MM.1S (cell line): ENCODE data around the gene OR7C1.
"Not testable (repeated sequence)": the region's sequence is repeated elsewhere in the genome, so short reads cannot be mapped to it uniquely, and the experiment has no call there.

Experiments used
- DNase-seq: peaks from one replicate; pipeline ENCODE4 v3.0.0-alpha.2; 2015
- H2AFZ ChIP-seq: fragments of 300-600 bp; sonication (generic); 2 replicates; pipeline ENCODE4 v1.6.0; 2016; ENCODE audit warnings: antibody characterized with exemption, low read length
- H3F3A ChIP-seq: fragments of 300-600 bp; sonication (generic); 2 replicates; pipeline ENCODE4 v1.6.1; 2016; ENCODE audit warnings: mild to moderate bottlenecking, antibody characterized with exemption, low read length, moderate library complexity, mixed read lengths; ENCODE audit not compliant: insufficient read depth
- H3K27ac ChIP-seq: fragments of 300-600 bp; sonication (generic); 2 replicates; pipeline ENCODE4 v1.5.1; 2016; ENCODE audit warnings: mild to moderate bottlenecking, low read length
- H3K27me3 ChIP-seq: fragments of 300-600 bp; sonication (generic); replicated peaks from 2 replicates; pipeline ENCODE4 v1.6.0; 2016; ENCODE audit warnings: low read length; ENCODE audit not compliant: insufficient read depth
- H3K36me3 ChIP-seq: fragments of 300-600 bp; sonication (generic); replicated peaks from 2 replicates; pipeline ENCODE4 v1.6.1; 2016; ENCODE audit warnings: mild to moderate bottlenecking, low read length, mixed read lengths; ENCODE audit not compliant: insufficient read depth
- H3K4me1 ChIP-seq: fragments of 300-600 bp; sonication (generic); 2 replicates; pipeline ENCODE4 v1.6.1; 2016; ENCODE audit warnings: low read length, mixed read lengths
- H3K4me2 ChIP-seq: fragments of 300-600 bp; sonication (generic); 2 replicates; pipeline ENCODE4 v1.6.0; 2016; ENCODE audit warnings: low read depth, low read length
- H3K4me3 ChIP-seq: fragments of 300-600 bp; sonication (generic); 2 replicates; pipeline ENCODE4 v1.5.1; 2016; ENCODE audit warnings: low read length, mixed read lengths
- H3K79me2 ChIP-seq: fragments of 300-600 bp; sonication (generic); 2 replicates; pipeline ENCODE4 v1.6.1; 2016; ENCODE audit warnings: mixed run types, low read length, mixed read lengths
- H3K9ac ChIP-seq: fragments of 300-600 bp; sonication (generic); 2 replicates; pipeline ENCODE4 v1.6.1; 2016; ENCODE audit warnings: low read length, mixed read lengths
- H3K9me2 ChIP-seq: fragments of 300-600 bp; sonication (generic); replicated peaks from 2 replicates; pipeline ENCODE4 v1.6.1; 2016; ENCODE audit warnings: mild to moderate bottlenecking, low read length, mixed read lengths; ENCODE audit not compliant: insufficient read depth
- H3K9me3 ChIP-seq: fragments of 300-600 bp; sonication (generic); replicated peaks from 2 replicates; pipeline ENCODE4 v1.6.1; 2016; ENCODE audit warnings: mild to moderate bottlenecking, low read length, mixed read lengths; ENCODE audit not compliant: insufficient read depth
- H4K20me1 ChIP-seq: fragments of 300-600 bp; sonication (generic); 2 replicates; pipeline ENCODE4 v1.6.1; 2016; ENCODE audit warnings: mild to moderate bottlenecking, low read length, moderate library complexity, mixed read lengths; ENCODE audit not compliant: insufficient read depth
- EZH2 ChIP-seq: fragments of 300-600 bp; sonication (generic); optimal IDR thresholded peaks from 2 replicates; pipeline ENCODE3; 2017; ENCODE audit warnings: low read depth, mild to moderate bottlenecking, antibody characterized with exemption, low read length, mixed read lengths
- EZH2phosphoT487 ChIP-seq: fragments of 300-600 bp; sonication (generic); IDR thresholded peaks from 2 replicates; pipeline ENCODE4 v1.6.1; 2018; ENCODE audit warnings: antibody characterized with exemption, low read length
- TF ChIP-seq, protein P1 (sequence below): fragments of 300-600 bp; sonication (generic); IDR thresholded peaks from 2 replicates; pipeline ENCODE4 v1.5.1; 2016; ENCODE audit warnings: antibody characterized with exemption, low read length, mixed read lengths

The OR7C1 gene

DNA sequence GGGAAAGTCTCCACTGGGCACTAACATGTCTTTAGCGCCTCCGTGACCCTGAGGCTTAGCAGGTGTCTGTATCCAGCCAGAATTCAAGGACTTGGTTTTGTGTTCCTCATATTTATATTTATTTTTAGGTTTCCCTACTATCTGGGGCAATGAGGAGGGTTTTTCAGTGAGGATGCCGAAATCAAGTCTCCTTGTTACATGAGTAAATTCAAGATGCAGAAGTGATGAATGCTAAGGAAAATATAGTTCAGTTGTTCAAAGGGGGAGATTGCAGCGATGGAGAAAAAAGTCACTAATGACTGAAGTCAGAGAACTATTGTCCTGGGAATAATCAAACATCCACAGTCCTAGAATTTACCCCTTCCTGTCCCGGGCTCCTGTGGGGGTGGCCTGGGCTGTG, 55.8 kb downstream of the OR7C1 start:
- no peaks in the 10 kb centered on the region for H3F3A ChIP-seq
- H3K79me2 ChIP-seq, result no peaks in the 10 kb centered on the region
- no peak for DNase-seq
- no peaks in the 10 kb centered on the region for H4K20me1 ChIP-seq
- no peaks in the 10 kb centered on the region for H3K4me1 ChIP-seq
- H2AFZ ChIP-seq, result no peak overlapping the region
- TF ChIP-seq, protein P1, sequence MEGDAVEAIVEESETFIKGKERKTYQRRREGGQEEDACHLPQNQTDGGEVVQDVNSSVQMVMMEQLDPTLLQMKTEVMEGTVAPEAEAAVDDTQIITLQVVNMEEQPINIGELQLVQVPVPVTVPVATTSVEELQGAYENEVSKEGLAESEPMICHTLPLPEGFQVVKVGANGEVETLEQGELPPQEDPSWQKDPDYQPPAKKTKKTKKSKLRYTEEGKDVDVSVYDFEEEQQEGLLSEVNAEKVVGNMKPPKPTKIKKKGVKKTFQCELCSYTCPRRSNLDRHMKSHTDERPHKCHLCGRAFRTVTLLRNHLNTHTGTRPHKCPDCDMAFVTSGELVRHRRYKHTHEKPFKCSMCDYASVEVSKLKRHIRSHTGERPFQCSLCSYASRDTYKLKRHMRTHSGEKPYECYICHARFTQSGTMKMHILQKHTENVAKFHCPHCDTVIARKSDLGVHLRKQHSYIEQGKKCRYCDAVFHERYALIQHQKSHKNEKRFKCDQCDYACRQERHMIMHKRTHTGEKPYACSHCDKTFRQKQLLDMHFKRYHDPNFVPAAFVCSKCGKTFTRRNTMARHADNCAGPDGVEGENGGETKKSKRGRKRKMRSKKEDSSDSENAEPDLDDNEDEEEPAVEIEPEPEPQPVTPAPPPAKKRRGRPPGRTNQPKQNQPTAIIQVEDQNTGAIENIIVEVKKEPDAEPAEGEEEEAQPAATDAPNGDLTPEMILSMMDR, result no peak
- TF ChIP-seq EZH2, result no peak
- no peak for TF ChIP-seq EZH2phosphoT487
- no peaks in the 10 kb centered on the region for H3K9me3 ChIP-seq
- H3K36me3 ChIP-seq, result no peaks in the 10 kb centered on the region
- no peak overlapping the region for H3K4me2 ChIP-seq
- H3K9me2 ChIP-seq, result no peaks in the 10 kb centered on the region
- H3K4me3 ChIP-seq, result no peak overlapping the region
- peaks cover 48% of the 10 kb centered on the region for H3K27me3 ChIP-seq
- no peak overlapping the region for H3K9ac ChIP-seq
- no peak overlapping the region for H3K27ac ChIP-seq

DNA sequence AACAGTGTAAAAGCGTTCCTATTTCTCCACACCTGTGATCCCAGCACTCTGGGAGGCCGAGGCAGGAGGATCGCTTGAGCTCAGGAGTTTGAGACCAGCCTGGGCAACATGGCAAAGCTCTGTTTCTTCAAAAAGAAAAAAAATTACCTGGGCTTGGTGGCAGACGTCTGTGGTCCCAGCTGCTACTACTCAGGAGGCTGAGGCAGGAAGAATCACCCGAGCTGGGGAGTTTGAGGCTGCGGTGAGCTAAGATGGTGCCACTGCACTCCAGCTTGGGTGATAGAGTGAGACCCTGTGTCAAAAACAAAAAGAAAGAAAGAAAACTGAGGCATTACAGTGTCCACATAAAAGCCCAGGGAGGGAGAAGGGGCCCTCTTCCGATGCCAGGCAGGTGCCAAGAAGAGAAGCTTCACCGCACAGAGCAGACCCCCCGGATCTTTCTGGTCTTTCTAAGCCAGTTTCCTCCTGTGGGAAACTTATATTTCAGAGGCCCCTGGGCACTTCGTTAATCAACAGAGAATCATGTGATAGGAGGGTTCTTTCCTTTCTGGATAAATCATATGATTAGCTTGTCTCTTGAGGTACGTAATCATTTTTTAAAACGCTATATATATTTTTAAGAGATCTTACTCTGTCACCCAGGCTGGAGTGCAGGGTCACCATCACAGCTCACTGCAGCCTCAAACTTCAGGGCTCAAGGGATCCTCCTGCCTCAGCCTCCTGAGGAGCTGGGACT, 56.7 kb downstream of the OR7C1 start, which contains the start of gene ADGRE2:
Gene ADGRE2 (minus strand): TSS at position 451 of the 736 bp plus-strand sequence. CDS start 1,804 bp downstream, outside the sequence.
- not testable (repeated sequence) for DNase-seq, H3F3A ChIP-seq, H3K9ac ChIP-seq, H3K4me1 ChIP-seq, H3K9me3 ChIP-seq, H3K4me2 ChIP-seq, H4K20me1 ChIP-seq, H3K4me3 ChIP-seq, H3K27ac ChIP-seq, H2AFZ ChIP-seq, H3K79me2 ChIP-seq, H3K36me3 ChIP-seq, H3K9me2 ChIP-seq
- H3K27me3 ChIP-seq, result peaks cover 46% of the 10 kb centered on the region

DNA sequence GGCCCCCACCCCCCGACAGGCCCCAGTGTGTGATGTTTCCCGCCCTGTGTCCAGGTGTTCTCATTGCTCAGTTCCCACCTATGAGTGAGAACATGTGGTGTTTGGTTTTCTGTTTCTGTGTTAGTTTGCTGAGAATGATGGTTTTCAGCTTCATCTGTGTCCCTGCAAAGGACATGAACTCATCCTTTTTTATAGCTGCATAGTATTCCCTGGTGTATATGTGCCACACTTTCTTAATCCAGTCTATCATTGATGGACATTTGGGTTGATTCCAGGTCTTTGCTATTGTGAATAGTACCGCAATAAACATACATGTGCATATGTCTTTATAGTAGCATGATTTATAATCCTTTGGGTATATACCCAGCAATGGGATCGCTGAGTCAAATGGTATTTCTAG, 57.3 kb downstream of the OR7C1 start:
- not testable (repeated sequence) for H3K36me3 ChIP-seq, H3K27ac ChIP-seq, H3K9ac ChIP-seq, H3K4me3 ChIP-seq, H3K9me3 ChIP-seq, H2AFZ ChIP-seq, H4K20me1 ChIP-seq, H3K4me2 ChIP-seq, DNase-seq, H3K9me2 ChIP-seq, H3K4me1 ChIP-seq, H3K79me2 ChIP-seq, H3F3A ChIP-seq
- H3K27me3 ChIP-seq, result peaks cover 40% of the 10 kb centered on the region

DNA sequence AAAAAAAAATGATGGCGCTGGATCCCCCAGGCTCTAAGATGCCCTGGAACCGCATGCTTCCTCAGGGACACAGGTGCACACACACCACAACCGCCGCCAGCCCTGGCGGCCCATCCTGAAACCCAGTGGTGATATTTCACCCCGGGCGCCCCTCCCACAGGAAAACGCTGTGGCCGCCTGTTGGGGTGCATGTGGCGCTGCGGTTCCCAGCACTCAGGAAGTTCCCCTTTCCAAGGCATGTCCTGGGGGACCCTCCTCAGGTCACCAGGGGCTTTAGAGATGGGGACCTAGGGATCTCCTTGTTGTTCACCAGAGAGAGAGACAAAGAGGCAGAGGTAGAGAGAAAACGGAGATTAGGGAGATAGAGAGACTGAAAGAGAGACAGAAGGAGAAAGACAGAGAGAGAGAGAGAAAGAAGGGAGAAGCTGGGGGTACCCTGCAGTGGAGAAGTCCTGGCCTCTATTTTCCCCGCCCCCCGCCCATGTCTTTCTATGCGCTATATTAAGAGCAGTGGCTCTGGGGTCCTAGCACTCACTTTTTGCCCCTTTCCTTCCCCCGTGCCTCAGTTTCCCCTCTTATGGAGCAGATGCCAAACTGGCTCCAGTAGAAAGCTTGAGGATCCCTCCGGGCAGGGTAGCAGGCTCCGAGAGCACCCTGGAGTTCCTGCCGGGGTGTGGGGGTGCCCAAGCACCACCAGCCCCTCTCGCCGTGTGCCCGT, 59.0 kb downstream of the OR7C1 start:
- Histone ChIP-seq H3K4me2 (no peak overlapping the region), H3K36me3 (no peaks in the 10 kb centered on the region), H3K4me3 (no peak overlapping the region), H3K27ac (no peak overlapping the region), H4K20me1 (no peaks in the 10 kb centered on the region), H3K27me3 (peaks cover 38% of the 10 kb centered on the region), H3K9me2 (no peaks in the 10 kb centered on the region), H3K4me1 (no peaks in the 10 kb centered on the region), H3K9ac (no peak overlapping the region), H2AFZ (no peak overlapping the region), H3F3A (no peaks in the 10 kb centered on the region), H3K79me2 (no peaks in the 10 kb centered on the region), H3K9me3 (no peaks in the 10 kb centered on the region)
- TF ChIP-seq EZH2phosphoT487 (no peak), EZH2 (no peak)
- TF ChIP-seq, protein P1, result no peak
- DNase-seq, result no peak

DNA sequence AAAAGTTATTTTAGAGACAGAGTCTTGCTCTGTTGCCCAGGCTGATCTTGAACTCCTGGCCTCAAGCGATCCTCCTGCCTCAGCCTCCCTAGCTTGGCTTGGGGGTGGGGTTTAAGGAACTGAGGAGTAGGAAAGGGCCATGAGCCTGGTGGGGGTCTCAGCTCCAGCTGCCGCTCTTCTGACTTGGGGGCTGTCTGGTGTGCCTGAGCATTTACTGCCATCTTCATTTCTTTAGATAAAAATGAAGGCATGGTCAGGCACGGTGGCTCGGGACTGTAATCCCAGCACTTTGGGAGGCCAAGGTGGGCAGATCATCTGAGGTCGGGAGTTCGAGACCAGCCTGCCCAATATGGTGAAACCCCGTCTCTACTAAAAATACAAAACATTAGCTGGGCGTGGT, 59.7 kb downstream of the OR7C1 start:
- H3K27me3 ChIP-seq, result peaks cover 35% of the 10 kb centered on the region
- not testable (repeated sequence) for H3K9me3 ChIP-seq, H3K79me2 ChIP-seq, H3K36me3 ChIP-seq, H4K20me1 ChIP-seq, H3K9me2 ChIP-seq, H2AFZ ChIP-seq, DNase-seq, H3K4me3 ChIP-seq, H3K4me2 ChIP-seq, H3F3A ChIP-seq, H3K4me1 ChIP-seq, H3K27ac ChIP-seq, H3K9ac ChIP-seq
